Bronchial epithelial cell (primary cell): ENCODE measurements around the gene TRAPPC6A. TPM values are rescaled to one million over a fixed set of nuclear protein-coding genes. Genes with fewer than 3 reads are reported as not detected.
A peak's percentile ranks its signal among the peaks of the same experiment; 100 is the strongest.

Source experiments
- DNase-seq: peaks from one replicate; pipeline ENCODE4 v3.0.0-alpha.2; 2010; ENCODE audit warnings: low read depth
- FAIRE-seq: peaks from 2 replicates; lab custom pipeline; 2011; peaks lifted over from hg19 to GRCh38; lab: Jason Lieb, UNC
- H3K27me3 ChIP-seq: 2 replicates; pipeline ENCODE4 v1.5.1; 2011; ENCODE audit warnings: low read length; ENCODE audit not compliant: control insufficient read depth, insufficient read depth
- H3K36me3 ChIP-seq: 2 replicates; pipeline ENCODE4 v1.5.1; 2011; ENCODE audit warnings: low read length; ENCODE audit not compliant: control insufficient read depth, insufficient read depth
- H3K4me3 ChIP-seq: 2 replicates; pipeline ENCODE4 v1.5.1; 2011; ENCODE audit warnings: mild to moderate bottlenecking, low read depth, low read length, control low read depth
- total RNA-seq: library from RNA; depleted of rRNA; stranded (reverse); fragments of >200 nt; gene quantifications from 2 replicates; pipeline ENCODE4 v1.2.1, GENCODE V29; 2014
- TF ChIP-seq, protein P1 (sequence below): IDR thresholded peaks from 2 replicates; pipeline ENCODE4 v1.5.1; 2011; ENCODE audit warnings: mild to moderate bottlenecking, moderate library complexity, low read length, control low read depth, inconsistent platforms; ENCODE audit not compliant: insufficient read depth, severe bottlenecking

The TRAPPC6A gene
- total RNA-seq, 1 donor from 2014 or later, result 24.5 TPM

DNA sequence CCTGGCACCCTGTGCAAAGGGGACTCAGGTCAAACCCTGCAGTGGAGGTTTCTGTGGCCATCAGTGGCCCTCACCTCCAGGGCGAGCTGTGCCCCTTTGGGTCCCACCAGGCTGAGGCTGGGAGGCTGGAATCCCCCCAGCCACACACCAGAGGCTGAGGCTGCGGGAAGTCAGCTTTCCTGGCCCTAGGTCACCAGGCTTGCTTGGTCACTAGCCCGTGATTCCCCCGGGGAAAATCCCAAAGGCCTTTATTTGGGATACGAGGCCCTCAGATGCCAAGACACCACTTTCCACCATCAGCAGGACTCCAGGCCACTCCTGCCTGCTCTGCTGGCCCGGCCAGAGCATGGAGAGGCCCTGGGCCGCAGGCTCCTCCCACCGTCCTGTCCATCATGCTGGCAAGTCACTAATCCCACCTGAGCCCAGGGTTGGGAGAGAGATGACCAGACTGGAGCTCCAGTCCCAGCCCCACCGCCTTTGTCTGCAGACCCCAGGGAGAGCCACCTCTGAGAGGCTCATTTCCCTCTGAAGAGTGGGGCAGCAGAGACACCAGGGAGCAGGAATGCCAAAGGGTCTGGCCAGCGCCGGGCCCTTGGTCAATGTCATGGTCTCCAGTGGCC is 21.9 kb downstream of the TRAPPC6A start:
- TF ChIP-seq, protein P1, sequence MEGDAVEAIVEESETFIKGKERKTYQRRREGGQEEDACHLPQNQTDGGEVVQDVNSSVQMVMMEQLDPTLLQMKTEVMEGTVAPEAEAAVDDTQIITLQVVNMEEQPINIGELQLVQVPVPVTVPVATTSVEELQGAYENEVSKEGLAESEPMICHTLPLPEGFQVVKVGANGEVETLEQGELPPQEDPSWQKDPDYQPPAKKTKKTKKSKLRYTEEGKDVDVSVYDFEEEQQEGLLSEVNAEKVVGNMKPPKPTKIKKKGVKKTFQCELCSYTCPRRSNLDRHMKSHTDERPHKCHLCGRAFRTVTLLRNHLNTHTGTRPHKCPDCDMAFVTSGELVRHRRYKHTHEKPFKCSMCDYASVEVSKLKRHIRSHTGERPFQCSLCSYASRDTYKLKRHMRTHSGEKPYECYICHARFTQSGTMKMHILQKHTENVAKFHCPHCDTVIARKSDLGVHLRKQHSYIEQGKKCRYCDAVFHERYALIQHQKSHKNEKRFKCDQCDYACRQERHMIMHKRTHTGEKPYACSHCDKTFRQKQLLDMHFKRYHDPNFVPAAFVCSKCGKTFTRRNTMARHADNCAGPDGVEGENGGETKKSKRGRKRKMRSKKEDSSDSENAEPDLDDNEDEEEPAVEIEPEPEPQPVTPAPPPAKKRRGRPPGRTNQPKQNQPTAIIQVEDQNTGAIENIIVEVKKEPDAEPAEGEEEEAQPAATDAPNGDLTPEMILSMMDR, result no peak
- Histone ChIP-seq H3K36me3 (no peaks in the 10 kb centered on the region), H3K4me3 (no peak overlapping the region), H3K27me3 (peaks cover 6% of the 10 kb centered on the region)
- DNase-seq (no peak), FAIRE-seq (no peak)

DNA sequence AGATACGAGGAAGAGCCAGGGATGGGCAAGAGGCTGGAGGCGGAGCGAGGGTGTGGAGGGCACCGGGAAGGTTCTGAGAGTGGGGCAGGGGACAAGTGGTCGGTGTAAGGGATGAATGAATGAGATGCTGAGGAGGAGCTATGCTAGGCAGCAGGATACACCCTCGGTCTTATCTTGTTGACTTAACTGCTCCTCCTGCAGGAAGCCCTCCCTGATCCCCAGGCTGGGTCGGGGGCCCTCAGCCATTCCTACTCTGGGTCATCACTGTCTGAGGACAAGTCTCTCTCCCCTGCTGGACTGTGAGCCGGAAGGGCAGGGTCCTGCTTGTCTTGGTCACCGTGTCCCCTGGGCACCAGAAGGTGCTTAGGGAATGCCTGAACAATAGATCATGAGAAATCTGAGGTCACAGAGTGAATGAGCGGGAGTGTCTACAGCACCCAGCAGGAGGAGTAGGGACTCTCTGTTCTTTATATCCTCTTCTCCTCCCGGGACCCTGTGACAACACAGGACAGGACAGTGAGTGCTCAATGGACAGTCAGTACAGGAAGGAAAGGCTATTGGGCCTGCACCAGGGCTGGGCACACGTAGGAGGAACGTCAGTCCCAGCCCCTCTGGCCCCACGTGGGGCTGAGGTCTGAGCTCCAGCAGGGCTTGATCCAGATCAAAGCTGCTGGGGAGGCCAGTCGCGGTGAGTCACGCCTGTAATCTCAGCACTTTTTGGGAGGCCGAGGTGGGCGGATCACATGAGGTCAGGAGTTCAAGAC is 23.8 kb downstream of the TRAPPC6A start:
- peak; percentile 18 for FAIRE-seq
- Histone ChIP-seq H3K4me3 (no peak overlapping the region), H3K27me3 (peaks cover 6% of the 10 kb centered on the region), H3K36me3 (no peaks in the 10 kb centered on the region)
- DNase-seq, result no peak
- TF ChIP-seq, protein P1, result no peak

DNA sequence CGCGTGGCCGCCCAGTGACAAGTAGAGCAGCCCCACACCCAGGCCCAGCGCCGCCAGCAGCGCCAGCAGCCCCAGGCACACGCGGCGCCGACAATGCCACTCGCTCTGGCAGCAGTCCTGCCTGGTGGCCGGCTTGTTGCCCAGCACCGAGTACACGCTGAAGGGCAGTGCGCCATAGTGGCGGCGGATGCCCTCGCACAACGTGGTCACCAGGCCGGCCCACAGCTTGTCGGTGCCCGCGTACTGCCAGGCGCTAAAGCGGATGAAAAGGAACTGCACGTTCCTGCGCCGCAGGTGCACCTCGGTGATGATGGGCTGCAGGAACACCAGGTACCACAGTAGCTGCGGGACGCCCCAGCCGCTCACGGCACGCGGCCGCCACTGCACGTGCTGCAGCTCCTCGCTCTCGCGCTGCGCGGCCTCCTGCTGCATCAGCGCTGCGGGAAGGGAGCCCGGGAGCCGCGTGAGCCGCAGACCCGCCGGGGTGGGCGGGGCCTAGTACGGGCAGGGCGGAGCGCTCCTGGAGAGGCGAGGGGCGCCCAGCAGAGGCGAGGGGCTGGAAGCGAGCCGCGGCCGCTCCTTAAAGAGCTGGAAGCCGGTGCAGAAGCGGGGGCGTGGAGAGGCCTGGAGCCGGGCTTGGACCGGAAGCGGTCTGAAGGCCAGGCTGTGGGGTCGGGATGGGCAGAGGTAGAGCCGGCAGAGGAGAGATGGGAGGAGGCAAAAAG is 24.5 kb downstream of the TRAPPC6A start:
- no peak for FAIRE-seq
- peaks cover 6% of the 10 kb centered on the region for H3K27me3 ChIP-seq
- no peak for DNase-seq
- TF ChIP-seq, protein P1, result no peak
- H3K4me3 ChIP-seq, result no peak overlapping the region
- H3K36me3 ChIP-seq, result no peaks in the 10 kb centered on the region

DNA sequence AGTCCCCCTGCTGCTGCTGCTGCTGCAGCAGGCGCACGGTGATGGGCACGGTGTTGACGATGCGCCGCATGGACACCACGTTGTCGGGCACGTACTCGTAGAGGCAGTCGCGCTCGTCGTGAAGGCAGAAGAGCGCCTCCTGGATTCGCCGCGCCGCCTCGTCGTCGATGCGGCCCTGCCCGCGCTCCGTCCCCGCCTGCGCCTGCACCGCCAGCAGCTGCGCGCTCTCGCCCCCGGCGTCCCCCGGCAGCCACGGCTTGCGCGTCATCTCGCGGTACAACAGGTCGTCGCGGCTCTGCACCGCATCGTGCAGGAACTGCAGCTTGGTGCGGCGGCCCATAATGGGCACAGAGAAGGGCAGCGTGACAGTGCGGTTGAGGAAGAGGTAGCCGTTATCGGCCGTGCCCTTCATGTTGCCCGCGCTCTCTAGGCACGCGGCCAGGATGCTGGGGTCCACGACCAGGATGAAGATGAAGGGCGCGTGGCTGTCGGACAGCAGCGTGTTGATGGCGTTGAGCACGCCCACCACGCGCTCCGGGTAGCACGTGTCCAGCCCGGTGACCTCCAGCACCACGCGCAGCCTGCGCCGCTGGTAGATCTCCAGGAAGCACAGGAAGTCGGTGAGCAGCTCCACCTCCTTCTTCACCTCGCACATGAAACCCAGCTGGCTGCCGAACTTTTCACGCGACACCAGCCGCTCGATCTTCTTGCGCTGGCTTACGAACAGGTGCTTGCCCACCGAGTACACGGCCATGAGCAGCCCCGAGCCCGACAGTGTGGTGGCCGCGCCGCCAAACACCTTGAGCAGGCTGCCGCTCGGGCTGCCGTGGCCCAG is 25.3 kb downstream of the TRAPPC6A start:
- FAIRE-seq (no peak), DNase-seq (no peak)
- Histone ChIP-seq H3K27me3 (peaks cover 6% of the 10 kb centered on the region), H3K4me3 (no peak overlapping the region), H3K36me3 (no peaks in the 10 kb centered on the region)
- TF ChIP-seq, protein P1, result peak; percentile 4

DNA sequence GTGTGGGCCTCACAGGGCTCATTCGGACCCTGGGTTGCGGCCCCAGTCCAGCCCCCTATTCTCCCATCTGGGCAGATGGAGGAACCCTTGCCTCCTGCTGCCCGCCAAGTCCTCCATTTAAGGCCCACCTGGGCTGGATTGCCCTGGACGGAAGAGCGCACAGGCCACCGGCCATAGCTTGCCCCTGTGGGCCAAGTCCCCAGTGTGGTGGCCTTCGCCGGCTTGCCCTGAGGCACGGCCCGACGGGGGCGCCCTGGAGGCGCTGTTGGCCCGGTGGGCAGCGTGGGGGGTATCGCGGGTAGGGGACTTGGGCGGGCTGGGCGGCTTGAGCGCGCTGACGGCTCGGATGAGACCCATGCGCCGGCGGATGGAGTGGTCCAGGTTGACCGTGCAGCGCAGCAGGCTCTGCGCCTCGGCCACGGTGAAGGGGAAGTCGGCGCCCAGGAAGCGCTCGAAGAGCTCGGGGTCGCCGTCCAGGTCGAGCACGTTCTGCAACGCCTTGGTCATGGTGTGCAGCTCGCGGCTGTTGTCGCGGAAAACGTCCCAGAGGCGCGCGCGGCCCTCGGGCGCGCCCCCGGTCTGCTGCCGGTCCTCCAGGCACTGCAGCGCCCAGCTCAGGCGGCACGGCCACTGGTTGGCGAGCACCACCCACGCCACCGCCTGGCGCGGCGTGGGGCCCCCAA is 26.1 kb downstream of the TRAPPC6A start:
- Histone ChIP-seq H3K27me3 (peaks cover 6% of the 10 kb centered on the region), H3K36me3 (no peaks in the 10 kb centered on the region), H3K4me3 (no peak overlapping the region)
- FAIRE-seq (no peak), DNase-seq (no peak)
- TF ChIP-seq, protein P1, result no peak
